ENCODE data around the gene FBXW2. TPM values are rescaled to one million over a fixed set of nuclear protein-coding genes. Genes with fewer than 3 reads are reported as not detected.
A peak's percentile ranks its signal among the peaks of the same experiment; 100 is the strongest.

The FBXW2 gene
- total and polyA plus RNA-seq, 3 donors from 2014 or later = 46.5 to 58.7 (median 52.9) TPM

DNA sequence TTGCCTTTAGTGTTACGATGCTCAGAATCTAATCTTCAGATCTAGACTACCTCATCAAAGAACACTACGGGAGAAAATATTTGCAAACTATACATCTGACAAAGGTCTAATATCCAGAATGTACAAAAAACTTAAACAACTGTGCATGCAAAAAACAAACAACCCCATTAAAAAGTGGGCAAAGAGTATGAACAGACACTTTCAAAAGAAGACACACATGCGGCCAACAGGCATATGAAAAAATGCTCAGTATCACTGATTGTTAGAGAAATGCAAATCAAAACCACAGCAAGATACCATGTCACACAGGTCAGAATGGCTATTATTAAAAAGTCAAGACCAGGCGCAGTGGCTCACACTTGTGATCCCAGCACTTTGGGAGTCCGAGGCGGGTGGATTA is 47.9 kb downstream of the FBXW2 start:
- DNase-seq = no peak
- no peaks in the 10 kb centered on the region for H3K27me3 ChIP-seq
- WGBS, 2 donors = 86 to 93% methylated on average over 6 of the region's 6 CpGs
- intact Hi-C loops (cut with DNase I; ENCODE audit: low total_unique reads) = no loop called here
- no peaks in the 10 kb centered on the region for H3K9me3 ChIP-seq
- no peaks in the 10 kb centered on the region for H3K36me3 ChIP-seq (ENCODE audit: low read depth, missing control alignments)
- H3K27ac ChIP-seq = no peak overlapping the region
- TF ChIP-seq, protein P1, sequence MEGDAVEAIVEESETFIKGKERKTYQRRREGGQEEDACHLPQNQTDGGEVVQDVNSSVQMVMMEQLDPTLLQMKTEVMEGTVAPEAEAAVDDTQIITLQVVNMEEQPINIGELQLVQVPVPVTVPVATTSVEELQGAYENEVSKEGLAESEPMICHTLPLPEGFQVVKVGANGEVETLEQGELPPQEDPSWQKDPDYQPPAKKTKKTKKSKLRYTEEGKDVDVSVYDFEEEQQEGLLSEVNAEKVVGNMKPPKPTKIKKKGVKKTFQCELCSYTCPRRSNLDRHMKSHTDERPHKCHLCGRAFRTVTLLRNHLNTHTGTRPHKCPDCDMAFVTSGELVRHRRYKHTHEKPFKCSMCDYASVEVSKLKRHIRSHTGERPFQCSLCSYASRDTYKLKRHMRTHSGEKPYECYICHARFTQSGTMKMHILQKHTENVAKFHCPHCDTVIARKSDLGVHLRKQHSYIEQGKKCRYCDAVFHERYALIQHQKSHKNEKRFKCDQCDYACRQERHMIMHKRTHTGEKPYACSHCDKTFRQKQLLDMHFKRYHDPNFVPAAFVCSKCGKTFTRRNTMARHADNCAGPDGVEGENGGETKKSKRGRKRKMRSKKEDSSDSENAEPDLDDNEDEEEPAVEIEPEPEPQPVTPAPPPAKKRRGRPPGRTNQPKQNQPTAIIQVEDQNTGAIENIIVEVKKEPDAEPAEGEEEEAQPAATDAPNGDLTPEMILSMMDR (IDR thresholded peaks at IDR 0.05) = no peak
- no peak for TF ChIP-seq POLR2A (IDR thresholded peaks at IDR 0.05)
- no peak overlapping the region for H3K4me3 ChIP-seq
- H3K4me1 ChIP-seq = no peaks in the 10 kb centered on the region

DNA sequence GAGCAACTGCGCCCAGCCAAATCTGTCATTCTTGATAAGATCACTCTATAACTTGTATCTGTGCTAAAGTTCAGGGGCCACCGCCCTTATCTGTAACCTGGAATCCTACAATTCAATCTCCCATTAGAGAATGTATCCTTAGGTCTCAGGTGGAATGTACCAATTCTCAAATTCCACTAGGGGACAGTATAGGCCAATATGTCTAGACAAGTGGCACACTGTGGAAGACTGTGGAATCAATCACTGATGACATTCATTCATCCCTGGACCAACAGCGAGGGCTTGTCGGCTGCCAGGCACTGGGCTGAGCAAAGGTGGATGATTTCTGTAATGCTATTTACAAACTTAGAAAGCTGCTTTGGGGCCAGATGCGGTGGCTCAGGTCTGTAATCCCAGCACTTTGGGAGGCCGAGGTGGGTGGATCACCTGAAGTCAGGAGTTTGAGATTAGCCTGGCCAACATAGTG is 50.2 kb downstream of the FBXW2 start:
- Histone ChIP-seq H3K4me1 (no peaks in the 10 kb centered on the region), H3K36me3 (ENCODE audit: low read depth, missing control alignments) (no peaks in the 10 kb centered on the region), H3K9me3 (no peaks in the 10 kb centered on the region), H3K27ac (no peak overlapping the region), H3K27me3 (no peaks in the 10 kb centered on the region), H3K4me3 (no peak overlapping the region)
- DNase-seq = no peak
- intact Hi-C loops (cut with DNase I; ENCODE audit: low total_unique reads) = no loop called here
- TF ChIP-seq, protein P1 (IDR thresholded peaks at IDR 0.05) = peak in 2 of 3 experiments; percentile 52 to 54
- TF ChIP-seq POLR2A (IDR thresholded peaks at IDR 0.05) = no peak
- 89 to 95% methylated on average over 6 of the region's 6 CpGs for WGBS, 2 donors

DNA sequence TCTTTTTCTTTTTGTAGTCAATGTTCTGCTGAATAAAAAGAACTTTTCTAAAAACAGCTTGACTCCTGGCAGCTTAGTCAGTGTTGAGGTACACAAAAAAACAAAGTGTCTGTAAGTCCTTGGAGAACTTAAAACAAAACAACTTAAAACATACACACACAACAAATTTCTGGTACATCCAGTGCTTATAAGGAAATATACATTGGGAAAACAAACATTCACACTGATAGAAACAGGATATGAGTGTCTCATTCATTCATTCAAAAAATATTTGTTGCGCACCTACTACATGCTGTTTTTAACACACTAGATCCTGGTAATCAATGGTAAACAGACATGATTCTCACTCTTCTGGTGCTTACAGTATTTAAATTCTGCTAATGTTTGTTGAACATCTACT is 51.5 kb downstream of the FBXW2 start:
- no peaks in the 10 kb centered on the region for H3K27me3 ChIP-seq
- H3K9me3 ChIP-seq = no peaks in the 10 kb centered on the region
- no peak overlapping the region for H3K4me3 ChIP-seq
- H3K4me1 ChIP-seq = no peaks in the 10 kb centered on the region
- TF ChIP-seq, protein P1 (IDR thresholded peaks at IDR 0.05) = no peak
- no peak for TF ChIP-seq POLR2A (IDR thresholded peaks at IDR 0.05)
- H3K27ac ChIP-seq = no peak overlapping the region
- intact Hi-C loops (cut with DNase I; ENCODE audit: low total_unique reads) = no loop called here
- WGBS, 2 donors = 75 to 91% methylated on average over 1 of the region's 1 CpG
- H3K36me3 ChIP-seq (ENCODE audit: low read depth, missing control alignments) = no peaks in the 10 kb centered on the region
- no peak for DNase-seq

DNA sequence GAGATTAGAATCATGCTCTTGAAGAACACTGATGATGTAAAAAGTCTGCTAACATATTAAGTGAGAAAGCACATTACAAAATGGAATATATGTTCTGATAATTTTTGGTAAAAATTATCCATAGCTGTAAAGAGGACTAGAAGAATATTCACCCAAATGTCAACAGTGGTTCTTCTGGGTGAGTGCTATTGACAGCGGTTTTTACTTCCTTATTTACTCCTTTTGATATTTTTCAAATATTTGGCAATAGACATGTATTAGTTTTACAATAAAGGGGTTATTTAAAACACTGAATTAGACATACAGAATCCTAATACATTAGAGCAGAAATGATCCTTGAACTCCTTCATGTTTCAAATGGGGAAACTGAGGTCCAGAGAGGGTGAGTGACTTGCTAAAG is 52.0 kb downstream of the FBXW2 start:
- H3K27ac ChIP-seq = no peak overlapping the region
- intact Hi-C loops (cut with DNase I; ENCODE audit: low total_unique reads) = no loop called here

DNA sequence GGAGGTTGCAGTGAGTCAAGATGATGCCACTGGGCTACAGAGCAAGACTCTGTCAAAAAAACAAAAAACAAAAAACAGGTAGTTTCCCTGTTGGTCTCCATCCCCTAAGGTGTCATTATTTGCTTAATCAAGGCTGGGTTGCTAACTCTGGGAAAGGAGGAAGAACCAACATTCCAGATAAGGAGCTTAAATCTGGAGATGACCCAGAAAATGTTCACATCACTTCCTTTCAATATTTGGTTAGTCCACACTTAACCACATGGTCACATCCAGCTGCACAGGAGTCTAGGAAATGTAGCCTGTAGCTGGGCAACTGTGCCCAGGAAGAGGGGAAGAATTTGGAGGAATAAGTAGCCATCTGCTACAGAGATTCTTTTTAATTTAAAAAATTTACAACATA is 53.1 kb downstream of the FBXW2 start:
- no peak for DNase-seq
- Histone ChIP-seq H3K4me3 (no peak overlapping the region), H3K36me3 (ENCODE audit: low read depth, missing control alignments) (no peaks in the 10 kb centered on the region), H3K9me3 (no peaks in the 10 kb centered on the region), H3K27ac (no peak overlapping the region), H3K4me1 (no peaks in the 10 kb centered on the region), H3K27me3 (no peaks in the 10 kb centered on the region)
- TF ChIP-seq POLR2A (IDR thresholded peaks at IDR 0.05) = no peak
- TF ChIP-seq, protein P1 (IDR thresholded peaks at IDR 0.05) = no peak
- intact Hi-C loops (cut with DNase I; ENCODE audit: low total_unique reads) = no loop called here

More for the DNA sequence above, 52.0 kb downstream of the FBXW2 start:
- DNase-seq = no peak
- no peaks in the 10 kb centered on the region for H3K9me3 ChIP-seq
- no peak overlapping the region for H3K4me3 ChIP-seq
- no peaks in the 10 kb centered on the region for H3K4me1 ChIP-seq
- H3K36me3 ChIP-seq (ENCODE audit: low read depth, missing control alignments) = no peaks in the 10 kb centered on the region
- TF ChIP-seq, protein P1 (IDR thresholded peaks at IDR 0.05) = no peak
- no peak for TF ChIP-seq POLR2A (IDR thresholded peaks at IDR 0.05)
- H3K27me3 ChIP-seq = no peaks in the 10 kb centered on the region
- WGBS, 2 donors = 69 to 76% methylated on average over 1 of the region's 1 CpG
